Measurements from ENCODE around the gene WDR20.
"Not testable (repeated sequence)": the region's sequence is repeated elsewhere in the genome, so short reads cannot be mapped to it uniquely, and the experiment has no call there.

Gene WDR20

DNA sequence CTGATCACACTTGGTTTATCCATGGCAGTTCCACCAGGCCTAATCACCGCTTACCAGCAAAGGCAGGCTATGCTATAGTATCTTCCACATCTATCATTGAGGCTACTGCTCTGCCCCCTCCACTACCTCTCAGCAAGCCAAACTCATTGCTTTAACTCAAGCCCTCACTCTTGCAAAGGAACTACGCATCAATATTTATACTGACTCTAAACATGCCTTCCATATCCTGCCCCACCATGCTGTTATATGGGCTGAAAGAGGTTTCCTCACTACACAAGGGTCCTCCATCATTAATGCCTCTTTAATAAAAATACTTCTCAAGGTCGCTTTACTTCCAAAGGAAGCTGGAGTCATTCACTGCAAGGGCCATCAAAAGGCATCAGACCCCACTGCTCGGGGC, 104.1 kb downstream of the WDR20 start:
- DNase-seq = not testable (repeated sequence)

DNA sequence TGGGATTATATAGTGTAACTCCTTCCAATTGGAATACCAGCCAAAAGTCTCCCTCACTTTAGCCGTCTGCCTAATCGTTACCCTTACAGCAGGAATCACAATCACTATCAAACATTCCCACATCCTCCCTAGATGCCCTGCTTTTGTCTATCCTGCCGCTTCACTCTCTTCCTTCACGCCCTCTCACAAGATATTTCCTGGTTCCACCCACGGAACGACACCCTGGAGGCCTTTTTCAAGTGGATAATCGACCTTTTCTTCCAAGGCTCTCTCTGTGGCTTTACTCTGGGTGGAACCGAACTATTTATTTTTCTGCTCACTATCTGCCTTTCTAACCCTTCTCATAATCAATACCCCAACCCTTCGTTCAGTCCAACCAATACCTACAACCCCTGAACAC, 106.4 kb downstream of the WDR20 start:
- no peak for DNase-seq

DNA sequence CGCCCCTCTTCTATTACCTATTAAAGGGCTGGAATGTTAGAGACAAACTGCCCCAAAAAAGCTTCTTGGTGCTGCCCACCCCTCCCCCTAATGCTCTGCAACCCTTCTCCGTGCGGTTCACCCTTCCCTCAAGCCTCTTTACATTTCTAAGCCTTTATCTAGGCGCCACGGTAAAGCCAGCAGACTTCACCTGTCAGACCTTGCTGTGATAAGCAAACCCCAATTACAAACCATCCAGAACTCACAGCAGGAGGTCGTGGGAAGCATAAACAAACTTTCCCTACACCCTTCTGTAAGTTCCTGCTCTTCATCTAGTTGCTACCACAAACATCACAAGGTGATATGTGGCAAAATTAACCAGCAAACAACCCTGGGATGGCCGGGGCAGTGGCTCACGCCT, 108.4 kb downstream of the WDR20 start:
- no peak for DNase-seq

DNA sequence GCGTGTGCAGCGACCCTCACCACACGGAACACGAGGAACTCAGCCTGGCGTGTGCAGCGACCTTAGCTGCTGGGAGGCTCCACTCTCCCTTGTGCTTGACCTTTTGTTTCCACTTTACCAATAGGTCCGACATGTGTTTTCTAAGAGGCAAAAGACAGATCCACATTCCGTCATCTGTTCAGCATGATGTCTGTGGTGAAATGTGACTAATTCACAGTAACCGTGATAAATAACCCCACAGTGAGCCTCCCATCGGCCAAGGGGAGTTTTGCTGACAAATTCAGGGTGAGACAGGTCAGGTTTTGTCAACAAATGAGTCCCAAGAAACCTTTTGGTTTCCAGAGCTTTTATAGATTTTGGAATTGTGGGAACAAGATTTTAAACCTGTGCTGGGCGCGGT, 109.3 kb downstream of the WDR20 start:
- DNase-seq = no peak

DNA sequence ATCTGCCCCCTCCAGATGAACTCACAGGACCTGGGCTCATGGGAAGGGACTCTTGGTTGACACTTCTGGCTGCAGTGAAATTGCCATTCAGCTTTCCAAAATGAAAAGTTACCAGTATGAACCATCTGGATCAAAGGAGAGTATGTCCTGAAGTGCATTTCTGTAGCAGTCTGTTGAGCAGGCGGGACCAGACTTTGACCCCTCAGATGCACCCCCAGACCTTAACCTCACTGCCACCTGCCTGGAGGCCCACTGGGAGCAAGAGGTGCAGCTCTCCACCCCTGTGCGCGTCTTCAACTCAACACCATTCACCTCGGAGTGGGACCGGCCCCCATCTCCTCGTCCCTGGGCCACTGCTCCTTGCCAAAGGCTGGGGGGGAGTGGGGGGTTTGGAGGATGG, 110.3 kb downstream of the WDR20 start:
- DNase-seq = no peak

DNA sequence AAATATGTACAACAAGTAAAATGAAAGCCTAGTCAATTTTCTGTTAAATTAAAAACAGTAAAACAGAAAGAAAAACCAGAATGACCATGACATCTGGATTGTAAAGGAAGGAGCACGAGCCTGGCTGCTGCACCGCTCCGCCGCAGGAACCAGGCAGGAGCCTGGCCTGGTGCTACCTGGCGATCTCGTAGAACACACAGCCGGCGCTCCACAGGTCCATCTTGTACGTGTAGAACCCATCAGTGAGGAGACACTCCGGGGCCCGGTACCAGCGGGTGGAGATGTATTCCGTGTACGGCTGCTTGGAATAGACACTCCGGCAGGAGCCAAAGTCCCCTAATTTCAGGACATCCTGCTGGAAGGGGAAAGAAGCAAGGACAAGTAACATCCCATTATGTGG, 110.9 kb downstream of the WDR20 start:
- no peak for DNase-seq

DNA sequence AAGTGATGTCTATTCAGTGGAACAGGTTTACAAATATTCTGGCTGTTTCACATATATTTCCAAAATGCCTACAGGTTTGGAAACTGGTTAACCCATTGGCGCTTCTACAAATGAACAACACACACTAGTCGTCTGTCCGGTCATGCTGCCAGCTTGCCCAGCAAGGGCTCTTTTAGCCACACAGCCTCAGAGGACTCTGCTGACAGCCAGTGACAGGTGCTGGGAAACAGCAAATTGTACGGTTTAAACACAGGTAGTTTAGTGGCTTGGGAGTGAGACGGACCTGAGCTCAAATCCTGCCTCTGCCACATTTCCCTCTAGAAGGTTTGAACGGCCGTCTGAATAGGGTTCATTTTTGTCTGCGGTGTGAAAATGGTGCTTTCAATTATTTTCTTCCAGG, 111.5 kb downstream of the WDR20 start:
- DNase-seq = no peak

DNA sequence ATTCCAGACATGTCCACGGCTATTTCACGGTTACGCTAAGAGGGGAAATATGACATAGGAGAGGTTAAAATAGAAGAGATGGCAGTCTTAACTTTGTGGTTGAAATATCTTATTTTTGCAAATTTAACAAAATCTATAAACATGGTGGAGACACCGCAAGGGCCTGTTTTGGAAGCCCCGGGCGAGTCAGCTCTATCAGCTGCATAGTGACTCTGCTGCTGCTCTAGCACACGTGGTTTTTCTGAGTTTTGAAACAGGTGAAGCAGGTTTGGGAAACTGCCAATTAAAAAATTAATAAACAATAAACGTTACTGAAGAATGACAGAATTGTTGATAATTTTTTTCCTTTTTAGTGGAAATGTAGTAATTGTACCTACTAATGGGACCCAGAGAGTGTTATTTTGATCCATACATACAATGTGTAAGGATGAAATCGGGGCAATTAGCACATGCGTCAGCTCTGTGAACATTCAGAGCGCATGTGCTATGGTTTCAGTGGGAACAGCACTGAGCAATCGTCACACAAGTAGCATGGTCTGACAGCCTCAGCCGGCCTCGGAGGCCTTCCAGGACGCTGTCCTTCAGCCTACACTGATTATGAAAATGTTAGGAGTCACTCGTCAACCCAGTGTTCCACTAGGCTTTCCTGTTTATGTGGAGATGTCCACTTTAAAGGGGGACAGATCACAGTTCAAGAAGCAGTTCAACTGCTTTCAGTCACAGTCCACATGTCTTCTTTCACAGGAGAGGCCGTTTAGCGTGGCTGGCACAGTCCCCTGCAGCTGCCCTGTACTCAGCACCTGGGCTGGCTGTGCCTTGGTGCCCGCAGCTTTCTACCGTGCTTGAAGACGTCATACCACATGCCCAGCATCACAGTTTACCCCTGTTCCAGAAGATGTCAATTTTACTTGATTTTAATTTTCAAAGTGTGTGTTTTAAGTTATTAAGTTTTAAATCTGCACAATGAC, 113.4 kb downstream of the WDR20 start:
- no peak for DNase-seq

DNA sequence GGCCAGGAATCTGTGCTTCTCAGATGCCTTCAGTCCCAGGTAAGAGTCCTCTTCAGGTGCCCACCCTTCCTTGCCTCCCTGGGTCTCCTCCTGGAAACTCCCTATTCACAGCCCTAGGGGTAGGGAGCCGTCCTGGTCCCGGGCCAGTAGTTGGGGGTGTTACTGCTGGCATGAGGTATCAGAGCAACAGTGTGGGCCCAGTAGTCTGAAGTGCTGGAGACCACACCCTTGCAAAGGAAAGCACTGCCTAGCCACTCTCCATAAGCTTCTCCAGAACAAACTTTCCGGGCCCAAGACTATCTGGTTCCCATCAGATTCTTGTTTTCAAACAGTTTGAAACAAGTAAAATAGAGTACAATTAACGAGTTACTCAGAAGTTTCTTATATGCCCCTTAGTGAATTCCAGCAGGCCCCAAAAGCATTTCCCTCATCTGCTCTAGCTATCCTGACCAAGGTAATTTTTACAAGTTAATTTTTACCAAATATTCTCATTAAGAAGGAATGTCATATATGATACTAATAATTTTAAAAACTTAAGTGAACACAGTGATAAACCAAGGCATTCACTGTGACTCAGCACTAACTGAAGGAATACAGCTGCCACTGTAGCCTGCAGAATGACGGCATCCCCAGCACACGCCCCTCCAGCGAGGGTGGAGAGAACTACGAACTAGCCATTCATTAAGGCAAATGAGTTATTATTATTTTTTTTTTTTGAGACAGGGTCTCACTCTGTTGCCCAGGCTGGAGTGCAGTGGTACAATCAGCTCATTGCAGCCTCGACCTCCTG, 115.9 kb downstream of the WDR20 start:
- DNase-seq = no peak

DNA sequence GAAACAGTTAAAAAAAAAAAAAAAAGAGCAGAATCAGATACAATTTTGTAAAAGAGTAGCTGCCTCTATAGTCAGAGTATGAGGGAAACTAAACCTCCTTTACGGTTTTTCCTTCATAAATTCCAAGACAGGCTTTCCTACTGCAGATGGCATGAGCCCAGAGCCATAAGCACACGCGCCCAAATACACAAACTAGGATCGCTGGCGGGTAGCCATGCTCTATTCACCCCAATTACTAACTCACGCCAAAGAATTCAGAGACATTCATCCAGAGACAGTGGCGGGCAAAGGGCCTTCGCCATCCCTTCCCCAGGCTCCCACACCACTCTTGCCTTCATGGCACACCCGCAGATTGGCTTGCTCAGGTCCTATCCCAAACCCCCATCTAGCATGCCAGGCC, 117.0 kb downstream of the WDR20 start:
- no peak for DNase-seq

DNA sequence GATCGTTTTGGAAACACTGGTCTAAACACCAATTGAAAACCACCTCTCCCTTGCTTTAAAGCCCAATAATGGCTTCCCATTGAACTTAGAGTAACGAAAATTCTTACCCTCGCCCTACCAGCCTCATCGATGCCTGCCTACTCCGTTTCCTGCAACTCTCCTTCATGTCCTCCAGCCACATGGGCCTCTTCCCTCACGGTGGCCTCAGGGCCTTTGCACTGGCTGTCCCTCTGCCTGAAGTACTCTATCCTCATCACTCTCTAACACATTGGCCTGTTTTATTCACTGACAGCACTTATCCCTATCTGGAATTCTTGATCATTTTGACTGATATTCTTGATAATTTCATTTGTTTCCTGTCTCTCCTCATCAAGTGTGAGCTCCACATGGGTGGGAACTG, 118.4 kb downstream of the WDR20 start:
- no peak for DNase-seq
